DMS 273 (cell line): ENCODE measurements around the gene PHETA2.
A peak's percentile ranks its signal among the peaks of the same experiment; 100 is the strongest.

Source experiments
- DNase-seq: peaks from one replicate; lab custom pipeline; 2025; ENCODE audit not compliant: unreplicated experiment; lab: John Stamatoyannopoulos, UW

PHETA2 gene, protein sequence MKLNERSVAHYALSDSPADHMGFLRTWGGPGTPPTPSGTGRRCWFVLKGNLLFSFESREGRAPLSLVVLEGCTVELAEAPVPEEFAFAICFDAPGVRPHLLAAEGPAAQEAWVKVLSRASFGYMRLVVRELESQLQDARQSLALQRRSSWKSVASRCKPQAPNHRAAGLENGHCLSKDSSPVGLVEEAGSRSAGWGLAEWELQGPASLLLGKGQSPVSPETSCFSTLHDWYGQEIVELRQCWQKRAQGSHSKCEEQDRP

GRCh38 chr22:42074132-42074811 is at the start of gene PHETA2:
PHETA2 (plus strand) TSS chr22:42074248; CDS start chr22:42077294, 3,046 bp downstream.
- no peak for DNase-seq

DNA sequence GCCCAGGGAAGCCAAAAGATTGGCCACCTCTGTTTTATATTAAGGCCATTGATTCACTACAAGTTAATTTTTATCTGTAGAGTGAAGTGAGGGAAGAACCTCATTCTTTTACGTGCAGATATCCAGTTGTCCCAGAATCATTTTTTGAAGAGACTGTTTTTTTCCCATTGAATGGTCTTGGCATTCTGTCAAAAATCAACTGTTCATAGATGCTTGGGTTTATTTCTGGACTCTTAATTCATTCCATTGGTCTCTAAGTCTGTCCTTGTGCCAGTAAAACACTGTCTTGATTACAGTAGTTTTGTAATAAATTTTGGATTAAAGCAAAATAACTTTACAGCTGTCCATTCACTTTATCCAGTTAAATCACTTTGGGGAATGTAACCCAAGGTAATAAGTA is 48.6 kb upstream of the PHETA2 start:
- DNase-seq: no peak

- no peak for DNase-seq
Observed at GRCh38 chr22:42026705-42027104, 47.3 kb upstream of the PHETA2 start.

DNA sequence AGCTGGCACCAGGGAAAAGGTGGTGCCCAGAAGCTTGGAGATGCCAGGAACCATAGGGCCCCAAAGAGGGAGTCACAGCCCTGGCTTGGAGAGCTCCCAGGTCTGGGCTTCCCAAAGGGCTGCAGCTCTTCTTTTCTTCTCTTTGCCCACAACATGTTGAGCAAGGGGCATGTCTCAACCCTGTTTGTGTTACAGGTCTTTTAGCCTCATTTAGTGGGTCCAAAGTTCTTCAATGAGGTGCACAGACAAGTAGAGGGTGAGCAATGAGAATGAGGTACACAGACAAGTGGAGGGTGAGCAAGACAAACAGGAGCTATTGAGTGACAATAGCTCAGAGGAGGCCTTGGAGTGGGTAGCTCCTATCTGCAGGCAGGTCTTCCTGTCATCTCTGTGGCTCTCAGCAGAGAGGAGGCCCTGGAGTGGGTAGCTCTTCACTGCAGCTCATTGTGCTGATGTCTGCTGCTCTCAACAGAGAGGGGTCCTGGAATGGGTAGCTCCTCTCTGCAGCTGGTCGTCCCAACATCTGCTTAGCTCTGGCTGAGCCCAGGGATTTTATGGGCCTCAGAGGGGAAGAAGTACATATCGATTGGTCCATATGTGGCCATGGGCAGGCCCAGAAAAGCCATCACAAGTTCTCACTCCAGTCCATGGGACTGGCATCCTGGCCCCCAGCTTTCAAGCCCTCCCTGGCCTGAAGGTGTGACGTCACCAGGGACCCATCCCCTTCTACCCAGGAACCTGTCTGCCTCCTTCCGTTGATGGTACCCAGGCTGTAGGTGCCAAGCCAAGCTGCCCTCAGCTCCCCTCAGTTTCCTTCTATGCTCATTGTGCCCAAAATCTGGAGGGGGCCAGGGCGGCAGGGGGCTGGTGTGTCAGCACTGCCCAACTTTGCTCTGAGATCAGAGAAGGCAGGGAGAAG is 40.5 kb upstream of the PHETA2 start:
- DNase-seq: no peak

GRCh38 chr22:42035256-42035655 is 38.8 kb upstream of the PHETA2 start:
- peak; percentile 15 for DNase-seq

DNA sequence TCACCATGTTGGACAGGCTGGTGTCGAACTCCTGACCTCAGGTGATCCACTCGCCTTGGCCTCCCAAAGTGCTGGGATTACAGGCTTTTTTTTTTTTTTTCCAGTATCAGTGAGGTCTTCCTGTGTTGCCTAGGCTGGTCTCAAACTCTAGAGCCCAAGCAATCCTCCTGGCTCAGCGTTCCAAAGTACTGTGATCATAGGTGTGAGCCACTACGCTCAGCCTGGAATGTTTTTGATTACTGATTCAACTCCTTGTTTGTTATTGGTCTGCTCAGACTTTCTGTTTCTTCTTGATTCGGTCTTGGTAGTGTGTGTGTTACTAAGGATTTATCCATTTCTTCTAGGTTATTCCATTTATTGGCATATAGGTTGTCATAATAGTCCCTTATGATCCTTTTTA is 34.8 kb upstream of the PHETA2 start:
- DNase-seq: no peak

DNA sequence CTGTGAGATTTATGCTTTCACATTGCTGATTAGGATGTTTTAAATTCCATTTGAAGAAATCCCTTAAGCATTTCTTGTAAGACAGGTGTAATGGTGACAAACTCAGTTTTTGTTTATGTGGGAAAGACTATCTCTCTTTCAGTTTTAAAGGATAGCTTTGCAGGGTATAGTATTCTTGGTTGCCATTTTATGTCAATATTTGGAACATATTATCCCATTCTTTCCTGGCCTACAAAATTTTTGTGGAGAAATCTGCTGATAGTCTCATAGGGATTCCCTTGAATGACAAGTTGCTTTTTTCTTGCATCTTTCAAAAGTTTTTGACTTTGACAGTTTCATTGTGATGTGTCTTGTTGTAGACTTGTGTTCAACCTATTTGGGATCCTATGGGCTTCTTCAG is 32.3 kb upstream of the PHETA2 start:
- no peak for DNase-seq

DNA sequence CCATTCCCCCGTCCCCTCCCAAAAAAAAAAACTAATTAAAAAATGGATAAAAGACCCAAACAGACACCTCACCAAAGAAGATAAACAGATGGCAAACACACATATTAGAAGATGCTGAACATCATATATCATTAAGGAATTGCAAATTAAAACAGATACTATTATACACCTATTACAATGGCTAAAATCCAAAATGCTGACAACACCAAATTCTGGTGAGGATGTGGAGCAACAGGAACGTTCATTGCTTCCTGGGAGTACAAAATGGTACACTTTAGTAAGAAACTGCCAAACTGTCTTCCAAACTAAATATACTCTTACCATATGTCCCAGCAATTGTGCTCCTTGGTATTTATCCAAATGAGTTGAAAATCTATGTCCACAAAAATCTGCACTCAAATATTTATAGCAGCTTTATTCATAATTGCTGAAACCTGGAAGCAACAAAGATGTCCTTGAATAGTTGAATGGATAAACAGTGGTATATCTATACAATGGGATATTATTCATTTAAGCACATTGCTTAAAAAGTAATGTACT is 23.3 kb upstream of the PHETA2 start:
- DNase-seq: no peak

DNA sequence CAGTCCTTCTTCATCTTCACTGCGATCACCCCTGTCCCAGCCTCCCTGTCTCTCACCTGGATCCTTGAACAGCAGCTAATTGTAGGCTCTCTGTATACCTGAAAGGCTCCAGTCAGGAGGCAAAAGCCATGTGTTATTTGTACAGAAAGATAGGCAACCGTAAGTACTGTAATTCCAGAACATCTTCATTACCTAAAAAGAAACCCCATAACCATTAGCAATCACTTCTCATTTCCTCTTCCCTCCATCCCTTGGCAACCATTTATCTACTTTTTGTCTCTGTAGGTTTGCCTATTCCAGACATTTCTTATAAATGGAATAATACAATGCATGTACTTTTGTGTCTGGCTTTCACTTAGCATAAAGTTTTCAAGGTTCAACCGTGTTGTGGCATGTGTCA is 21.3 kb upstream of the PHETA2 start:
- DNase-seq: no peak

DNA sequence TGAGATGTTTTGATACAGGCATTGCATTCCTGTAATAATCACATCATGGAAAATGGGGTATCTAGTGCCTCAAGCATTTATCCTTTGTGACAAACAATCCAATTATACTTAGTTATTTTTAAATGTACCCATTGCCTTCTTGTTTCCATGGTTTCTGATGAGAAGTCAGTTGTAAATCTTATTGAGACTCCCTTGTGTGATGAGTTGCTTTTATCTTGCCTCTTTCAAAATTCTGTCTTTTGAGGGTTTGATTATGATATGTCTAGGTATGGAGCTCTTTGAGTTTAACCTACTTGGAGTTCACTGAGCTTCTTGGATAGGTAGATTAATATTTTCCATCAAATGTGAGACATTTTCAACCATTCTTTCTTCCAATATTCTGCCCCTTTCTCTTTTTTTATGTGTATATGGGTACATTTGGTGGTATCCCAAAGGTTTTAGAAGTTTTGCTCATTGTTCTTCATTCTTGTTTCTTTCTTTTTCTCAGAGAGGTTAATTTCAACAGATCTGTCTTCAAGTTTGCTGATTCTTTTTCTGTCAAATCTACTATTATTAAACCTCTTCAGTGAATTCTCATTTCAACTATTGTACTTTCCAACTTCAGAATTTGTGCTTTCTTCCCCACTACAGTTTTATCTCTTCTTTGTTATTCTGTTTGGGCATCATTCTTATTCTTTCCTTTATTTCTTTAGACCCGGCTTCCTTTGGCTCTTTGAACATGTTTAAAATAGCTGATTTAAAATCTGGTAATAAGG is 17.1 kb upstream of the PHETA2 start:
- DNase-seq: no peak

GRCh38 chr22:42060489-42060888 is 13.6 kb upstream of the PHETA2 start:
- DNase-seq: no peak

DNA sequence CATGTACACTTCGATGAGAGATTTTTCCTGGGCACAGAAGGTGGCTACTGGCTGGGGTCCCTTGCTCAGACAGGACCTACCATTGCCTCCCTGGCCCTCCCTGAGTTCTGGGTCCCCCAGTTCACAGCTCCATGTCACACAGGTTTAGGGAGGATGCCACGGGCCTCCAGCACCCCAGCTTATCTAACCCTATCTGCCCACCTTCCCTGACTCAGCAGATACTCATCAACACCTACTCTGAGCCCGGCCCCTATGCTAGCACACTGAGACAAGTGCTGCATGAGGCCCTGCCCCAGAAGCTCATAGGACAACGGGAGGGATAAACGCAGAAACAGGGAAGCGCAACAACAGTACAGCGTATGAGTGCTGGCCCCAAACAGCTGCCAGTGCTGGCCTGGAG is 13.0 kb upstream of the PHETA2 start:
- DNase-seq: no peak

DNA sequence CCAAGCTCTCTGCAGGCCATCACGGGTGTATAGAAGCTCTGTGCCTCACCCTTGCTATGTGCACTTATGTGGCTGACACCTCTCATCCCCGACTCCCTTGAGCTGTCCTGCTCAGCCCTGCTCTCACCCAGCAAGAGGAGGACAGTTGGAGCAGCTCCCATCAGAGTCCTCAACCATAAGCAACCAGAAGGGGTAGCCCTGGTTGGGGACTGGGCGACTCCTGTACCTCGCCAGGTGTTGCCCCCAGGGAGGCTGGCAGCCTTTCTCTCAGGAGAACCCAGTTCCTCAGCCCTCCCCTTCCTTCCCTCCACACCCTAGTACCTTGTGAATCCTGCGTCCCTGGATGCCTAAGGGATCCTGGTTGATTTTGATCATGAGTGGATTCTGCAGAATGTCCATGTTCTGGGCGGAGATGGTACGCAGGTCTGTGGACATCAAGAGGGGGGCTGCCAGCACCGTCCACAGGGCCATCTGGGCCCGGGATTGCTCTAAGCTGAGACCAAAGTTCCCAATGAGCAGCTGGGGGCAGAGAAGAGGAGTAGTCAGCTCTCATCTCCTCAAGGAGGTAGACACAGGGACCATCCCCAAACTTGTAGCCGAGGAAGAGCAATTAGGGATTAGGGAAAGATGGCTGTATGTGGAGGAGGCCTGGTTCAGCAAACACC is 11.4 kb upstream of the PHETA2 start:
- no peak for DNase-seq

GRCh38 chr22:42064629-42065028 is 9.4 kb upstream of the PHETA2 start:
- DNase-seq: no peak

GRCh38 chr22:42065438-42066125 is 8.5 kb upstream of the PHETA2 start:
- DNase-seq: no peak

GRCh38 chr22:42066126-42066761 is 7.8 kb upstream of the PHETA2 start:
- peak; percentile 23 for DNase-seq

- DNase-seq: no peak
Observed at GRCh38 chr22:42066937-42067336, 7.1 kb upstream of the PHETA2 start.

DNA sequence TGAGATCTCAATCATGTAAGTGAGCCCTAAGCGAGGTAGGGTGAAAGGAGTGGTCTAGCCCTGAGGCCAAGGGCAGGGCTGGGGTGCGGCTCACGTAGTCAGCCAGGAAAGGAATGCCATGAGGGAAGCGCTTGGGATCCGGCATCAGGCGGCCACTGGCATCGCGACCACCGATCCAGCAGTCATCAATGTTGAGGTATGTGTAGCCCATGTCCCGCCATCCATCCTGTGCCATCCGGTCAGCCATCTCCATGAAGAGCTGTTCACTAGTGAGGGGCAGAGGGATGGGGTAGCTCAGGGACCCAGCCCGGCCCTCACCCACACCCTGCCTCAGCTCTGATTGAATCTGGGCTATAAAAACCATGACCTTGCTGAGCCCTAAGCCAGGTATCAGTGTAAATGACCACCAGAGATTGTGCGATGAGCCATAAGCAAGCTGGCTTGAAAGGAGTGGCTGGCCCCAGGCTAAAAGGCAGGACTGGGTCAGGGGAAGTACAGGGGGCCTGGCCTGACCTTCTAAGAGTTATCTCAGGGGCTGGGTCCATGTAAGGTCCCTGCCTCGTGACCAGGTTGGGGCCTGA is 6.3 kb upstream of the PHETA2 start:
- no peak for DNase-seq

DNA sequence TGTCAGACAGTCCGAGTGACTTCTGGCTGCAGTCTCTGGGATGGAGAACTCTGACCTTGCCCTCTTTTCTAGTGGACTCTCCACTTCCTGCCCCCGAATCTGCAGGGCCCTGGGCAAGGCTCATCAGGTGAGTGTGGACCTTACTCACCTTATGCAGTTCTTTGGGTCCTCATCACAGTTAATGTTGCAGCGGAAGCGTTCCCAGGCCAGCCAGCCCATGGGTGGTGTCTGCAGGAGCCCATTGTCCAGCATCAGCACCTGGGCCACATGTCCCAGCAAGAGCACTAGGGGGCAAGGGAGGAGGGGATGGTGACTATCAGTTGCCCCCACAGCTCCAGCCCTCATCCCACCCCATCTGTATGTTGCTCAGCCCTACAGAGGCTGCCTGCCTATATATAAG is 5.8 kb upstream of the PHETA2 start:
- DNase-seq: no peak
